GM19240 (cell line): ENCODE data around the gene TEK.

Source experiments
- DNase-seq: peaks from one replicate; pipeline ENCODE4 v3.0.0; 2011; ENCODE audit warnings: low spot score; ENCODE audit not compliant: insufficient read length

Gene TEK

DNA sequence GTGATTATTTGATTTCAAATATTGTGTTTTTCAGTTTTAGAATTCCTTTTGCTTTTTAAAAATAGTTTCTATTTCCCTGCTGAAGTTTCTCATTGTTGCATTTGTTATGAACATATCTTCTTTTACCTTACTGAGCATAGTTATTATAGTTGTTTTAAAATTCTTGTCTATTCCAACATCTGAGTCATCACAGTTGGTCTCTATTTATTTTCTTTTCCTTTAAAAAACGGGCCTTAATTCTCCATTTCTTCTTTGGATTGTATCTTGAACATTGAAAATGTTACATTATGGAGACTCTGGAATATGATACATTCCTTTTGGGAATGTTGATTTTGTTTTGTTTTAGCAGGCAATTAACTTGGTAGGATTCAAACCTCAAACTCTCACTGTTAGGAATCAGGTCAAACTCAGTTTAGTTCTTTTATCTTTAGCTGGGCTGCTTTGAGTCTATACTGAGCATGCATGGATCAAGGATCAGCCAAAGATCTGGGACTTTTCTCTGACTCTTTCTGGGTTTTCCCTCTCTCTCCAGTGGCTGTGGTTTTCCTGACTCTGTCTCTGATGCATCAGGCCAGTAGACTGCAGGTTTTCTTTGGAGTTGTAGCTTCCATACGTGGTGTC is 70.3 kb downstream of the TEK start:
- DNase-seq: no peak

DNA sequence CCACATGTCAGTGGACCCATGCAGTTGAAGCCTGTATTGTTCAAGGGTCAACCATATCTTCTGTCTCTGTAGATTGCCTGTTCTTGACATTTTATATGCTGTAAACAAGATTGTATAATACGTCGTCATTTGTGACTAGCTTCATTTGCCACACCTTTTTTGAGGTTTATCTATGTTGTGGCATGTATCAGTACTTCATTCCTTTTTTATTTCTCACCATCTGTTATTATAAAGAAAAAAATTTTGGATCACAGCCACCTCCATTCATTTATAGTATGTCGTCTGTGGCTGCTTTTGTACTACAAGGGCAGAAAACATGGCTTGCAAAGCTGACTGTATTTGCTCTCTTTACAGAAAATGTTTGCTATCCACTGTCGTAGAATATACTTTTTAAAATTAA is 72.4 kb downstream of the TEK start:
- no peak for DNase-seq

DNA sequence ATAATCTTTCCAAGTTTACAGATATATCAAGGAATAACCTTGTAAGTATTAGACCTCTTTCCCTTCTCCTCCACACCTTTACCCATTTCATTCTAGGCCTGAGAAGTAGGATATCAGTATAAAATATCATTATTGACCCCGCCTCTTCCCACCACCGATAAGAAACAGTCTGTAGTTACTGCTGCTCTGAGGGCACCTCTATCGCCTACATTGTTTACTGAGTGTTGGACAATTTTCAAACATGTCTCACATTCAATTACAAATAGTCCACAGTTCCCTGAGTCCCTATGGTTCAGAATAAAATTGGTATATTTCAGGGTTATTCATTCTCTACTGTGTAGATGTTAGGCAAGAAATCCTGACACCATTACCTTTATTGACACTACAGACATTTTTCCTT is 73.4 kb downstream of the TEK start:
- no peak for DNase-seq

DNA sequence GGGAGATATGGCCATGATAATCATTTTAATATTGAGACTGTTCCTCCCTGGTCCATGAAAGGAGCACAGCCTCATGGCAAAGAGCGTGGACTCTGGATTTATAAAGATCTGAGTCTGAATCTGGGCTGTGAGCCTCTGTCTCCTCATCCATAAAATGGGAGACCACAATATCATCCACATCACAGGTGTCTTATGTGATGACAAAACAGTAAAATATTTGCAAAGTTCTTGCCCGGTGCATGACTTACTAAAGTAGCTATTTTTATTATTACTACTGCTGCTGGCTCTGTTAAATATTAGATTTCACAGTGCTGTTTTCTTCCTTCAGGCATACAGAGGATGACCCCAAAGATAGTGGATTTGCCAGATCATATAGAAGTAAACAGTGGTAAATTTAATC is 74.1 kb downstream of the TEK start:
- no peak for DNase-seq

DNA sequence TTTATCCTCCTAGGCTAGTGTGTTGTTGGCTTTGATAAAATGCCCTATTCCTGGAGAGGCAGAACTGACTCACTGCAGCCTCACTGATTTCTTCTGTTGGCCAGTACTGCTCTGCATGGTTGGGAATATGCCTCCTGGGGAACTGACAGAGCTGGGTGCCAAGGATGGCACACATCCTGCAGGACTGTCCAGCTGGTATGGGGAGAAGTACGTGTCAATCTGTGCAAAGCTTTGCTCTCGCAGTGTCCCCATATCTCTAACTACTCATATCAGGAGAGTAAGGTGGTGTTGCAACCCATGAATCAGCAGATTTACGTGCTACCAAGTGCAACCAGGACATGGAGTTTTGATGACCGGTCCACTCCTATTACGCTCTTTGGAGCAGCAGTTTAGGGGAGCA is 74.7 kb downstream of the TEK start:
- no peak for DNase-seq

DNA sequence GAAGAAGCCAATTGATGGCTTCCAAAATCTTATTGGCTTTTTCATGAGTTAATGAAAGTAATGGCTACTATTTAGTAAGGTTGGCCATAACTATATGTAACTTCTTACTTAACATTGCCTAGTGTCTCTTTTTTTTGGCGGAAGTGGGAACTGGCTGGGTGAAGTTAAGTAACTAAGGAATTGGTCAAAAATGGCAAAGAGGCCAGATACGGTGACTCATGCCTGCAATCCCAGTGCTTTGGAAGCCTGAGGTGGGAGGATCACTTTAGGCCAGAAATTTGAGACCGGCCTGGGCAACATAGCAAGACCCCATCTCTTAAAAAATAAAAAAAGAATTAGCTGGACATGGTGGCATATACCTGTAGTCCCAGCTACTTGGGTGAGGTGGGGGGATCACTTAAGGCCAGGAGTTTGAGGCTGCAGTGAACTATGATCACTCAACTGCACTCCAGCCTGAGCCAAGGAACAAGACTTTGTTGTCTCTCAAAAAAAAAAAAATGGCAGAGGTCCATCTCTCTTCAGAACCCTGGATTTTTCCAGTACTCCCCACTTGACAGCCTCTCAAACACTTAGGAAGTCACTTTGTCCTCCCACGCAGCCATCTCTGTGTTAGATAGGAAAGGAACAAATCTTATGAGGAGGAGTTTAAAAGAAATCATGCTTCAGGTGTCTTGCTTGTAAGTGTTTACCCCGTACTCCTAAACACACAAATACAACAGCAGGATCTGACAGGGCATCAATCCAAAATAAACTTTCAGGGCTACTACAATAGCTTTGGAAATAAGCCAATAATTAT is 75.7 kb downstream of the TEK start:
- DNase-seq: no peak

DNA sequence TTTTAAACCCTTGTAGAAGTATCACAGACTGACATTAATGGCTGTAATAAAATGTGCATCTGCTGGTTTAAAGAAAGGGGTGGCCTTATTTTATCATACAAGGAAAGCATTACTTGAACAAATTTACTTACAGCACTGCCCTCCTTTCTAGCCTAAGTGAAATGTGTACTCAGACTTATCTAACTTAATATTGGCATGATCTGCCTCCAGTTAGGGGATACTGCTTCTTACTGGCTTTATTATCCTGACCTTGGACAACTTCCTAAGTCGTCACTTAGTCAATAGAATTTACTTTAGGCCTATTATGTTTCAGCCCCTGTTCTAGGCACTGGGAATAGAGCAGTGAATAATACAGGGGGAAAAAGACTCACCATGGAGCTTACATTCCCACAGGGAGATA is 79.4 kb downstream of the TEK start:
- no peak for DNase-seq

DNA sequence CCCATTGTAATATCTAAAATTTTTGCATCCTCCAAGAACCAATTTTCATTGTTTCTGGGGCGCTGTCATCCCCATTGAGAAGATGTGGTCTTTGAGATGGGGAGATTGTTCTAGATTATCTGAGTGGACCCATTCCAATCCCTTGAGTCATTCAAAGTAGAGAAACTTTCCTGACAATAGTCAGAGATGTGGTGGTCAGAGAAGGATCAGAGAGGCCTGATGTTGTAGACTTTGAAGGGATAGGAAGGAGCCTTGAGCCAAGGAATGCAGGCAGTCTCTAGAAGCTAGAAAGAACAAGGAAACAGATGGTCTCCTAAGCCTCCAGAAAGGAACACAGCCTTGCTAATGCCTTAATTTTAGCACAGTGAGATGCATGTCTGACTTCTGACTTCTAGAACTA is 80.4 kb downstream of the TEK start:
- no peak for DNase-seq

DNA sequence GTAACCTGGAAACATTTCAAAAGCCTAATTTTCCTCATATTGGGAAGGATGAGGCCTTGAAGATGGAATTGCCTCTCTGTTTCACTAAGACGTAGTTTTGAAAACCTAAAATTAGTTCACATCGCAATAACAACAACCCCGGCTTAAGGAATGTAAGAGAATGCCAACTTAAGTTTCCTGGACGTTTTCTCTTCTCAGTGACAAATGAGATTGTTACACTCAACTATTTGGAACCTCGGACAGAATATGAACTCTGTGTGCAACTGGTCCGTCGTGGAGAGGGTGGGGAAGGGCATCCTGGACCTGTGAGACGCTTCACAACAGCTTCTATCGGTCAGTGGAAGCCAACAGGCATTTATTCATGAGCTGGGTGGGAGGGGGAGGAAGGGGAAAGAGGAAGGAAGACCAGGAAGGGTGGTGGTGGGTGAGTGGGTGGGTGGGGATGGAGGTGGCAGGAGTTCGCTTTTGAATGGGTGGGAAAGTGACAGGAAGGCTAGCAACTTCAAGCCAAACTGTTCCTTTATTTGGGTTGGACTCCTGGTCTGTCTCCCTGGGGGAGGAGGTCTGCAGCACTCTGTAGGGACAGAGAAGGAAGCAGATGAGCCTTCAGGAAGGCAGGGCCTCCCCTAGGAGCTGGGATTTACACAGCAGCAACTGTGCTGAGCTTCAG is 83.4 kb downstream of the TEK start:
- DNase-seq: no peak

DNA sequence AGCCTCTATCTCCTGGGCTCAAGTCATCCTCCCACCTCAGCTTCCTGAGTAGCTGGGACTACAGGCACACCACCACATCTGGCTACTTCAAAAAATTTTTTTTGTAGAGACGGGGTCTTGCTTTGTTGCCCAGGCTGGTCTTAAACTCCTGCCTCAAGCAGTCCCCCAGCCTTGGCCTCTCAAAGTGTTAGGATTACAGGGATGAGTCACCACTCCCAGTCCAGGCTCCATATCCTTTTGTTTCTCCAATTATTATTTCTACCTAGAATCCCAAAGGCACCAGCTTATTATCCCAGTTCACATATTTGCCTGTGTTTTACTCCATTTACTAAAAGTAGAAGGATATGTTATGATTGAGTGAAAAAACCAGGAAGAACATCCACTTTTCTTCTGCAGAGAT is 84.9 kb downstream of the TEK start:
- no peak for DNase-seq

DNA sequence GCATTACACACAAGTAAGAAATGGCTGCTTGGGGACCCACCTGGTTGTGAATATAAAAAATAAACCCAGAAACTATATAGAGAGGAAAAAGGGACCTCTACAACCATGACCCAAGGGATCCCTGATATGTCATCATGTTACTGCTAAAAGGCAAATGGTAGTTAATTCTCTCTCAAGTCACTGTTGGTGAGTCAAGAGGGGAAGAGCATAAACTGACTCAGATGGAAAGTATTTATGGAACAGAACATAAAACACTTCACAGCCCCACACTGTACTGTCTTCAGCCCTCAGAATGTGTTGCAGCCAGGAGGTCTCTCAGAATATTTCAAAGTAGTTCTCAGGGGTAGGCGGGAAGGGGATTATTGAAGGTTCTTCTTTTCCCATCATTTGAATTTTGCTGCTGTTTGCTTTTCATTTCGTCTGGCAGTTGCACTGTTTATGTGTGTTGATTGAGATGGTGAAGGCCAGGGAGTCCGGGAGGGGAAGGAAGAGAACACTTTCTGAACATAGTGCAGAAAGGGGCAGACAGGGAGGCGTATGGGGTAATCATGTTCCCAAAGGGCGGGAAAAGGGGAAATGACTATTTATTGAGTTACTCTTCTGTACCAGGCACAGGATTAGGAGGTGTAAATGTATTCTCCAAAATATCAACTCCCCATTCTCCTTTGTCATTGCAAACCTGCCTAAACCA is 85.5 kb downstream of the TEK start:
- no peak for DNase-seq

DNA sequence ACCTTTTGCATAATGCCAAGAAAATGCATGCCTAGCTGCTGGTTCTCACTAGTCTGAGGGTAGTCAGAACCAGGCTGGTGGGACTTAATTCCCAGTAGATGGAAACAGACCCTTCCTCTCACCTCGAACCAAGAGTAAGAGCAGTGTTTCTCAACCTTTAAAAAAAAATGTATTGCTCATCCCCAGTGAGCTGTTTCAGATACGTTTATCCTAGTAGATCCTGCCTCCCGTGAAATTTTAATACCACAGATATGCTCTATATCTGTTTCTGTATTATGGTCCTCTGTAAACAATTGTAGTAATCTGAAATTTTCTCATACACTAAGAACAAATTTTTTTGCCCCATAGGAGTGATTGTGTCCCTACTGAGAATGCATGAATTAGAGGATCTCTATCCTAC is 86.2 kb downstream of the TEK start:
- no peak for DNase-seq

DNA sequence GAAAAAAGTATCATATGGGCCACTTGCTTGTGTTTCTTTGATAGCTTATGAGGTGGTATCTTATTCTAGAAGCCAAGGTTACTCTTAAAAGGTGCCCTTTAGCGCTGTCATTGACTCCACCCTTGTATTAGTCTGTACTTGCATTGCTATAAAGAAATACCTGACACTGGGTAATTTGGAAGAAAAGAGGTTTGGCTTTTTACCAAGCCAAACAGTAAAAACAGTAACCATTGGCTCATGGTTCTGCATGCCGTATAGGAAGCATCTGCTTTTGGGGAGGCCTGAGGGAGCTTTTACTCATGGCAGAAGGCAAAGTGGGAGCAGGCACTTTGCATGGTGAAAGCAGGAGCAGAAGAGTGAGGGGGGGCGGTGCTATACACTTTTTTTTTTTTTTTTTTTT is 87.4 kb downstream of the TEK start:
- no peak for DNase-seq

DNA sequence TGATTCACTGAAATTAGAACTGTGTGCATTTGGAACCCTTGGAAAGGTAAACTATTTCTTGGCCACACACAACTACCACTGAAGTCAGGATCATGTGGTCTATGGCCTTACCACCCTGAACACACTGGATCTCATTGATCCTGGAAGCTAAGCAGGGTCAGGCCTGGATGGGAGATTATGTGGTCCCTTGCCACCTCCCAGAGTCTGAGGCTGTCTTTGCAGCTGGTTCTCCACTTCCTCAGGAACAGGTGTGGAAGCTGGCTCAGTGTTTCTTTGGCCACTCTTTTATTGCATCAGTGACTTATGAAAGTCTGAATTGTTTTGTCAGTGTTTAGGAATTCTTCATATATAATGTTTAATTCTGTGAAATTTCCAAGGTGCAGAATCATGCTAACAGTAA is 89.2 kb downstream of the TEK start:
- DNase-seq: no peak

DNA sequence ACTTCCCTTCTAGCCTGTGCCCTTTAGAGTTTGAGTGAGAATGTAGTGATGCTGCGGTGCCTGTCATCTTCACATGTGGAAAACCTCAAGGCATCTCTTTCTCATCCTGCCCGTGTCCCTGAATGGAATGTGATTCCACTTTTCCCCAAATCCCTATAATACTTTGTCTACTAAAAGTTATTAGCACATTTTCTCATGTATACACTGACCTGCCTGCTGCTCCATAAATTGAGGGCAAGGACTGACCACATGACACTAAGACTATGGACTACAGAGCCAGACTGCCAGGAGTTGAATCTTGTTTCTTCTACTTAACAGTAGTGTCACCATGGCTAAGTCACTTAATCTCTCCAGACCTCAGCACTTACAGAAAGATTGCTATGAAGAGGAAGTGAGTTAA is 93.0 kb downstream of the TEK start:
- DNase-seq: no peak

DNA sequence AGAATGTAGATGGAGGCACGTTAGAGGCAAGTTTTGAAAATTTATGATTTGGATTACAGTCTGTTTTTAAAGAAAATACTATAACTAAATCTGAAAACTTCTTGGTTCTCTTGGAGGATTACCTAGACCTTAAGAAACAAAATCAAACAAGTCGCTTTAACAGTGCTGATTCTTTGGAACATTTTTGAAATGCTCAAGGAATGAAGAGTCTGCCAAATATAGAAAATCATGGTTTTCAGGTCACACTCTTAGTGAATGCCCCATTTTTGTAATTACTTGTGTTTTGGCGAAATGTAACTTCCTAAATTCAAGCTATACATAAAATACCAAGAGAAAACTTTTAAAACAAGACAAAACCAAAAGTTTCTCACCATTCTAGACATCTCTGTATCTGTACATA is 94.8 kb downstream of the TEK start:
- no peak for DNase-seq

DNA sequence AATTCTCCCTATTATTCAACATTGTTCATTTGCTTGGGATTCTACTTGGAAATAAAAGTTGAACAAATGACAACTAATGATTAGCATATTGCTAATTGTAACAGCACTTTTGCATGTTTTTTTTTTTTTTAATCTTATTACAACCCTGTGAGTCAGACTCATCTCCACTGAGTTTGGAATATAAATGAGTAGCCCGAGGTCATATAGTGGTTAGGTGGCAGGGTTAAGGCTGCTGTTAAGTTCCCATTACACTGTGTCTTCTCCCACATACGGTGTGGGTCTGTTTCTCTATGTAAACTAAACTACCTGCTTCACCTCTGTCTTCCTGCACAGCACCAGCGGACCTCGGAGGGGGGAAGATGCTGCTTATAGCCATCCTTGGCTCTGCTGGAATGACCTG is 95.6 kb downstream of the TEK start:
- DNase-seq: no peak

DNA sequence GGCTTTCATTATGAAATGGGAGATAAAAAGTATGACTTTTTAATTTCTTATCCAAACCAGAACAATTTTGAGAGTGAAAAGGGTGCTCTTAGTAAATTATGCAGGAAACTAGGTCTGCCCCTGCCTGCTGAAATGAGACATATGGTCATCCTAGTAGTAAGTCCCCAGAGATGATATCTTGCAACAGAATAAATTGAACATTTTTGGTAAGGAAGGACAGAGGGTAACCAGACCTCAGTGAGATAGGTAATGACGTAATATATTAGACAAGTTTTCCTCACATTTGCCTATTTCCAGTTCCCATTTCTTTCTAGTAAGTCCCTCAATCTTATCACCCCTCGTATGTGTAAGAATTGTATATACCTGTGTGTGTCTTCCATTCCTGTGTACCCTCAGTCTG is 96.2 kb downstream of the TEK start:
- DNase-seq: no peak

DNA sequence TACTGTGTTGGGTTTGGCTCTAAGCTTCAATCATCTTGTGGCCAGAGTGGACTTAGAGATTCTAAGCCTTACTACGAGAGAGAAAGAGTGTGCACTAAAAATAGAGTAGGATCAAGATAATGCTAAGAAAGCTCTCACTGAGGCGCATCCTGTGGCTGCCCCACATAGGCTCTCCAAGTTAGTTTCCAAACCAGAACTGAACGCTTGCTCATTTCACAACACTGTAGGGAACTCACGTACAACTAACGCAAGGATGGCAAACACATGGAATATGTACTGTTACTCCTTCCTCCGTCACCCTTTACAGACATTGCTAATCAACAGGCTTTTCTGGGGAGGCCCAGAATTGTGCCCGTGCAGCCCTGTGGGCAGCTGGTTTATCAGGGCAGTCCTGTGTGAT is 97.0 kb downstream of the TEK start:
- no peak for DNase-seq

DNA sequence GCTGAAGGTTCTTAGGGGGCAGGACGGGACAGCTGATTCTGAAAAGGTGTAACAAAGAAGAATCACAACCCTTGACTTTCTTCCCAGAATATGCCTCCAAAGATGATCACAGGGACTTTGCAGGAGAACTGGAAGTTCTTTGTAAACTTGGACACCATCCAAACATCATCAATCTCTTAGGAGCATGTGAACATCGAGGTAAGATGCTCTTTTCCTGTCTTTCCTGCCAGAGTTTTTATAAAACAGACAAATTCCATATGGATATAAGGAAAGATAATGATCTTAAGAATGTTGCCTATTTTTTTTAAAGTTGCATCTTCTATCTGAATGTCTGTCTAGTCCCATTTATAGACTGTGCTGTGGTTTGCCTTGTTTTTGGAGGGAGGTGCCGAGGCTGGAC is 100.0 kb downstream of the TEK start:
- no peak for DNase-seq

DNA sequence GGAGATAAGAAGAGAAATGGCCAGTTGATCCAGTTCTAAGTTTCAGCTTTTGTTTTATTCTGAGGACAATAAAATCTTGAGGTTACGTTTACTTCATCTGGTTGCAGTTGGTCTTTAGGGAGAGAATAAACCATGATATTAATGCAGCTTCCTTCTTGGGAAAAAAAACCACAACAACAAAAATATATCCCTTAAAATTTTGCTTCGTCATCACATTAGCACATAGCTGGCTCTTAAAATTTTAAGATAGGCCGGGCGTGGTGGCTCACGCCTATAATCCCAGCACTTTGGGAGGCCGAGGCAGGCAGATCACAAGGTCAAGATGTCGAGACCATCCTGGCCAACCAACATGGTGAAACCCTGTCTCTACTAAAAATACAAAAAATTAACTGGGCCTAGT is 101.6 kb downstream of the TEK start:
- DNase-seq: no peak

DNA sequence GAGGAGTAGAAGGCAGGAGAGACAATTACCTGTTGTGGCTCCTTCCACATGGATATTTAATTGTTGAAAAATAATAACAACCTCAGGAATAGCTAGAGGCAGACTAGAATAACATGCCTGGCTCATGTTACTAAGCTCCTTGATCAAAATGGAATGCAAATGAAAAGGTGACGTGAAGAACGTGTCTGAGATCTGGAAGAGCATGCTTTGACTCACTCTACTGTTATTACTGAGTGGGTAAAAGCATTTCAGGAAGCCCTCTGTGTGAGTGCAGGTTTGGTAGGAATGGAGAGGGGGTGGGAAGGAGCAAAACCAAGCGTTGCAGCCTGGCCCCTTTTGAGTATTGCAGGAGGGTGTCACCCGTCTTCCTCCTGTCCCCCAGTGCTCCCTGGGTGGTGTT is 103.2 kb downstream of the TEK start:
- DNase-seq: no peak
